ENCODE measurements around the gene SYNGR2.

- TF ChIP-seq CTCF (IDR thresholded peaks at IDR 0.05), result no peak
- no peak for TF ChIP-seq POLR2A (IDR thresholded peaks at IDR 0.05)
- no peak for TF ChIP-seq POLR2AphosphoS5 (IDR thresholded peaks at IDR 0.05)
Observed at GRCh38 chr17:78131172-78132083, 37.0 kb upstream of the SYNGR2 start.

All from stomach (tissue), 4 donors.